ACHN (cell line): ENCODE measurements around the gene RC3H2.
"Not testable (repeated sequence)": the region's sequence is repeated elsewhere in the genome, so short reads cannot be mapped to it uniquely, and the experiment has no call there.

ENCODE experiments used
- DNase-seq: peaks from one replicate; pipeline ENCODE4 v3.0.0-alpha.2; 2015
- in situ Hi-C: cut with HindIII; loops from 2 replicates; pipeline ENCODE4 v1.10.0; 2017; ENCODE audit warnings: low sequenced_read_pairs, low pct_ligation_motif_present, low pct_unique_long_range_greater_than_20kb

The RC3H2 gene

GRCh38 chr9:122860319-122861142 is 44.6 kb downstream of the RC3H2 start:
- in situ Hi-C loops: no loop called here
- no peak for DNase-seq

DNA sequence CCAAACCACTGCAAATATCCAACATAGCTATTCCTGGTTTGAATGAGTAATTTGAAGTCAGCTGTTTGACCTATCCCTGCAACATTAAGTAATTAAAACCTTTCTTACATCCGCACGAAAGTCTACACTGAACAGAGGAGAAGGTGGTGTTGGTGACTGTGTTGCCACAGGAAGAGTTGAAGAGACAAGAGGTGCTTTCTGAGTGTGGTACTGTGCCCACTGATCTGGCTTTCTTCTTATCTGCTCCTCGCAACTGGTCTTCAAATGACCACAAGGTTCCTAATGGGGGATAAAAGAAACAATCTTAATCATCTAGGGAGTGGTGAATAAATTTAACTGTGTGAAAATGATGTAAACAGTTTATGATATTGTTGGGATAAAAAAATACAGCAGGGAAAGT is 47.3 kb downstream of the RC3H2 start:
- DNase-seq: no peak
- in situ Hi-C loops: no loop called here

DNA sequence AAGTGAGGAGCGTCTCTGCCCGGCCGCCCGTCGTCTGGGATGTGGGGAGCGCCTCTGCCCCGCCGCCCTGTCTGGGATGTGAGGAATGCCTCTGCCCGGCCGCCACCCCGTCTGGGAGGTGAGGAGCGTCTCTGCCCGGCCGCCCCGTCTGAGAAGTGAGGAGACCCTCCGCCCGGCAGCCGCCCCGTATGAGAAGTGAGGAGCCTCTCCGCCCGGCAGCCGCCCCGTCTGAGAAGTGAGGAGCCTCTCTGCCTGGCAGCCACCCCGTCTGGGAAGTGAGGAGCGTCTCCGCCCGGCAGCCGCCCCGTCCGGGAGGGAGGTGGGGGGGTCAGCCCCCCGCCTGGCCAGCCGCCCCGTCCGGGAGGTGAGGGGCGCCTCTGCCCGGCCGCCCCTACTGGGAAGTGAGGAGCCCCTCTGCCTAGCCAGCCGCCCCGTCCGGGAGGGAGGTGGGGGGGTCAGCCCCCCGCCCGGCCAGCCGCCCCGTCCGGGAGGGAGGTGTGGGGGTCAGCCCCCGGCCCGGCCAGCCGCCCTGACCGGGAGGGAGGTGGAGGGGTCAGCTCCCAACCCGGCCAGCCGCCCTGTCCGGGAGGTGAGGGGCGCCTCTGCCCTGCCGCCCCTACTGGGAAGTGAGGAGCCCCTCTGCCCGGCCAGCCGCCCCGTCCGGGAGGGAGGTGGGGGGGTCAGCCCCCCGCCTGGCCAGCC is 52.9 kb downstream of the RC3H2 start:
- DNase-seq, in situ Hi-C loops: not testable (repeated sequence)

DNA sequence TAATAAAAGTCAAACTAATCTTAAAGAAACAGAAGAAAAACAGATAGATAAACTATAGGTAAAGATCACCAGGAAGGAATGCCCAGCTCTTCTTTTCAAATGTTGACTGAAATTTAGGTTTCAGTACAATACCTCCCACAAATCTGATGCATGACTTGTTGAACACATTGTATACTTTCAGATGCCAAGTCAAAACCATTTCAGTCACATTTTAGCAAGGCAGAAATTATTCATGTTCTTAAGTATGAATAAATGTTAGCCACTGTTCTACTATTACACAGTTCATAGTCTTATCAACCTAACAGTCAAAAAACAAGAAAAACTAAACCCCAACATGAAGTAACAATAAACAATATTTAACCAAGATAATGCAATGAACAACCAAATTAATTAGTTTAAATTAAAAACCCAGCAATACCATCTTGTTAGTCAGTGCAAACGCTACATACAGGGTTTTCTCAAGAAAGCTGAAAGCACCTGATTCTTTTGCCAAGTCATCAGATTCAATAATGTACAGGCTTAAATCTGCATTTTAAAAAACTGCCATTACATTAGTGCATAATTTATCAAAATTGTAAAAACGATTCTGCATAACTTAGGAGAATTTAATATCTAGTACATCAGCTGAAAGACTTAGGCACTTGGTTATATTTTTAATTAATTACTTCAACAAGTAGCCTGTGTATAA is 56.8 kb downstream of the RC3H2 start:
- DNase-seq: no peak
- in situ Hi-C loops: no loop called here

GRCh38 chr9:122846371-122846940 is 58.7 kb downstream of the RC3H2 start:
- no peak for DNase-seq
- in situ Hi-C loops: no loop called here

GRCh38 chr9:122845116-122845515 is 60.0 kb downstream of the RC3H2 start:
- no peak for DNase-seq
- in situ Hi-C loops: no loop called here

DNA sequence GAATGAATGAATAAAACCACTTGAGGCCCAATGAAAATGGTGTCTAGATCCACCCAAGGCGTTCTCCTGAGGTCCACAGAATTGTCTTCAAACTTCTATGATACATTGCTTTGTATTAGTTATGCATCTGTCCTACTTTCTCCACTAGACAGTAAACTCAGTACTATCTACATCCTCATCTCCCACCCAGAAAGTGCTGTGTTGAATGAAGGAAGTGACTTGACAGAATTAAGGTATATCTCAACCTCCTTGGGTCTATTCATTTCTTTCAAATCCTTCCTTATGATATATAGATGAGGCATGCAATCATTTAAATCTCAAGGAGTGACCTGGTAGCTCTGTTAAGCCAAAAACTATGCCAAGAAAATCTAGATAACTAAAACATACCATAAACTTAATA is 61.0 kb downstream of the RC3H2 start:
- DNase-seq: no peak
- in situ Hi-C loops: no loop called here

GRCh38 chr9:122841501-122841900 is 63.7 kb downstream of the RC3H2 start:
- in situ Hi-C loops: no loop called here
- DNase-seq: no peak

GRCh38 chr9:122838441-122838840 is 66.7 kb downstream of the RC3H2 start:
- DNase-seq, in situ Hi-C loops: not testable (repeated sequence)

DNA sequence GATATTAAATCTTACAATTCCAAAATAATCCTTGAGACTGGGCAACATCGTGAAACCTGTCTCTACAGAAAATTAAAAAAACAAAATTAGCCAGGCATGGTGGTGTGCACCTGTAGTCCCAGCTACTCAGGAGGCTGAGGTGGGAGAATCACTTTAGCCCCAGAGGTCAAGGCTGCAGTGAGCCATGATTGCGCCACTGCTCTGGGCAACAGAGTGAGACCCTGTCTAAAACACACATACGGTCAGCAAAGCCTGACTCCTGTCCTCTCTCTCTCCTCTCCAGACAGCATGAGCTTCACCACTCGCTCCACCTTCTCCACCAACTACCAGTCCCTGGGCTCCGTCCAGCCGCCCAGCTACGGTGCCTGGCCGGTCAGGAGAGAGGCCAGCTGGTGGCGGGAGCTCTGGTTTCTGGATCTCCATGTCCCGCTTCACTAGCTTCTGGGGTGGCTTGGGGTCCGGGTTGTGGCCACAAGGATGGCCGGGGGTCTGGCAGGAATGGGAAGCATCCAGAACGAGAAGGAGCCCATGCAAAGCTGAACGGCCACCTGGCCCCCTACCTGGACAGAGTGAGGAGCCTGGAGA is 67.8 kb downstream of the RC3H2 start:
- DNase-seq: no peak
- in situ Hi-C loops: no loop called here

DNA sequence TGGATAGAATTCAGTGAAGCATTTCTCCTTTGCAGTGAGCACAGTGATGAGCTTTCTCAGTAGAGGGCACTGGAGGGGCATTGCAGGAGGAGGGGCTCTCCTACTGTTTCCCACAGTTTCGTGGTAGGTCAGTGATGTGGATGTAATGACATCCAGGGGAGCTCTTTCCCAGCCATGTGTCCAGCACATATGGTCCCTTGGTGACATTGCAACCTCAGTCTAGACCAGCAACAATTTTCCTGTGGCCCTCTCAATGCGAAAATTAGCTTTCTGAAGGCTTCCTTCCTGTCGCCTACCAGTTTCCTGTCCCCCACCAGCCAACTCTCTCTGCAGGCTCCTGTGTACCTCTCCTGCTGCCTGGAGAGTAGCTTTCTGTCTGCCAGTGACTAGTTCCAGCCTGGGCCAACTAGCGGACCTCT is 69.8 kb downstream of the RC3H2 start:
- in situ Hi-C loops: no loop called here
- no peak for DNase-seq

- in situ Hi-C loops: no loop called here
- DNase-seq: no peak
Measured at GRCh38 chr9:122832194-122832593, 73.0 kb downstream of the RC3H2 start.

- DNase-seq, in situ Hi-C loops: not testable (repeated sequence)
Measured at GRCh38 chr9:122828965-122829284, 76.2 kb downstream of the RC3H2 start.

DNA sequence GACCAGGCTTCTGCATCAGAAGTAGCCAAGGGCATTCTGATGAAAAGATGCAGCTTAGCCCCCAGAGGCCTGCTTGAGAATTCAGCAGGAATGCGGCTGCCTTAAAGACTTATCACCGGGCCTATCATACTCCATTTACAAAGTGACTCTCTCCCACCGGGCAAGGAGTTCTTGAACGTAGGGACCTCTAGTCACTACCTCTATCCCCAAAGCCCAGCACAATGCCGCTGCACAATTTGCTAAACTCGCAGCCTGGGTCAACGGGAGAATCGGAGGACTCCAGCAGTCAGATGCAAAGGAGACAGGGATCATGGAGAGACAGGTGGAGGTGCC is 77.4 kb downstream of the RC3H2 start:
- DNase-seq: peak; percentile 14
- in situ Hi-C loops: no loop called here

GRCh38 chr9:122822938-122823337 is 82.2 kb downstream of the RC3H2 start:
- no peak for DNase-seq
- in situ Hi-C loops: no loop called here

GRCh38 chr9:122822056-122822455 is 83.1 kb downstream of the RC3H2 start:
- in situ Hi-C loops: no loop called here
- DNase-seq: no peak

- no peak for DNase-seq
- in situ Hi-C loops: no loop called here
Measured at GRCh38 chr9:122821278-122821943, 83.7 kb downstream of the RC3H2 start.

- DNase-seq: no peak
- in situ Hi-C loops: no loop called here
Measured at GRCh38 chr9:122820490-122820845, 84.7 kb downstream of the RC3H2 start.
